MM.1S (cell line): ENCODE results near the gene KIRREL3.

ENCODE experiments used
- DNase-seq: peaks from one replicate; pipeline ENCODE4 v3.0.0-alpha.2; 2015
- H2AFZ ChIP-seq: fragments of 300-600 bp; sonication (generic); 2 replicates; pipeline ENCODE4 v1.6.0; 2016; ENCODE audit warnings: antibody characterized with exemption, low read length
- H3F3A ChIP-seq: fragments of 300-600 bp; sonication (generic); 2 replicates; pipeline ENCODE4 v1.6.1; 2016; ENCODE audit warnings: mild to moderate bottlenecking, antibody characterized with exemption, low read length, moderate library complexity, mixed read lengths; ENCODE audit not compliant: insufficient read depth
- H3K27ac ChIP-seq: fragments of 300-600 bp; sonication (generic); 2 replicates; pipeline ENCODE4 v1.5.1; 2016; ENCODE audit warnings: mild to moderate bottlenecking, low read length
- H3K27me3 ChIP-seq: fragments of 300-600 bp; sonication (generic); replicated peaks from 2 replicates; pipeline ENCODE4 v1.6.0; 2016; ENCODE audit warnings: low read length; ENCODE audit not compliant: insufficient read depth
- H3K36me3 ChIP-seq: fragments of 300-600 bp; sonication (generic); replicated peaks from 2 replicates; pipeline ENCODE4 v1.6.1; 2016; ENCODE audit warnings: mild to moderate bottlenecking, low read length, mixed read lengths; ENCODE audit not compliant: insufficient read depth
- H3K4me1 ChIP-seq: fragments of 300-600 bp; sonication (generic); 2 replicates; pipeline ENCODE4 v1.6.1; 2016; ENCODE audit warnings: low read length, mixed read lengths
- H3K4me2 ChIP-seq: fragments of 300-600 bp; sonication (generic); 2 replicates; pipeline ENCODE4 v1.6.0; 2016; ENCODE audit warnings: low read depth, low read length
- H3K4me3 ChIP-seq: fragments of 300-600 bp; sonication (generic); 2 replicates; pipeline ENCODE4 v1.5.1; 2016; ENCODE audit warnings: low read length, mixed read lengths
- H3K79me2 ChIP-seq: fragments of 300-600 bp; sonication (generic); 2 replicates; pipeline ENCODE4 v1.6.1; 2016; ENCODE audit warnings: mixed run types, low read length, mixed read lengths
- H3K9ac ChIP-seq: fragments of 300-600 bp; sonication (generic); 2 replicates; pipeline ENCODE4 v1.6.1; 2016; ENCODE audit warnings: low read length, mixed read lengths
- H3K9me2 ChIP-seq: fragments of 300-600 bp; sonication (generic); replicated peaks from 2 replicates; pipeline ENCODE4 v1.6.1; 2016; ENCODE audit warnings: mild to moderate bottlenecking, low read length, mixed read lengths; ENCODE audit not compliant: insufficient read depth
- H3K9me3 ChIP-seq: fragments of 300-600 bp; sonication (generic); replicated peaks from 2 replicates; pipeline ENCODE4 v1.6.1; 2016; ENCODE audit warnings: mild to moderate bottlenecking, low read length, mixed read lengths; ENCODE audit not compliant: insufficient read depth
- H4K20me1 ChIP-seq: fragments of 300-600 bp; sonication (generic); 2 replicates; pipeline ENCODE4 v1.6.1; 2016; ENCODE audit warnings: mild to moderate bottlenecking, low read length, moderate library complexity, mixed read lengths; ENCODE audit not compliant: insufficient read depth
- CTCF ChIP-seq: fragments of 300-600 bp; sonication (generic); IDR thresholded peaks from 2 replicates; pipeline ENCODE4 v1.5.1; 2016; ENCODE audit warnings: antibody characterized with exemption, low read length, mixed read lengths
- EZH2 ChIP-seq: fragments of 300-600 bp; sonication (generic); optimal IDR thresholded peaks from 2 replicates; pipeline ENCODE3; 2017; ENCODE audit warnings: low read depth, mild to moderate bottlenecking, antibody characterized with exemption, low read length, mixed read lengths
- EZH2phosphoT487 ChIP-seq: fragments of 300-600 bp; sonication (generic); IDR thresholded peaks from 2 replicates; pipeline ENCODE4 v1.6.1; 2018; ENCODE audit warnings: antibody characterized with exemption, low read length

KIRREL3 gene

GRCh38 chr11:126491092-126491491, 509.5 kb downstream of the KIRREL3 start:
- no peaks in the 10 kb centered on the region for H3K9me2 ChIP-seq
- no peak overlapping the region for H3K4me3 ChIP-seq
- DNase-seq, result peak; percentile 21
- no peaks in the 10 kb centered on the region for H3F3A ChIP-seq
- H3K4me2 ChIP-seq, result no peak overlapping the region
- no peaks in the 10 kb centered on the region for H4K20me1 ChIP-seq
- H3K27me3 ChIP-seq, result no peaks in the 10 kb centered on the region
- no peak for TF ChIP-seq CTCF
- no peak for TF ChIP-seq EZH2
- TF ChIP-seq EZH2phosphoT487, result no peak
- H3K27ac ChIP-seq, result no peak overlapping the region
- no peaks in the 10 kb centered on the region for H3K9me3 ChIP-seq
- H2AFZ ChIP-seq, result 0 out of 2 replicates have a peak overlapping the region, but pooled peaks have one; percentile 10
- H3K36me3 ChIP-seq, result no peaks in the 10 kb centered on the region
- no peaks in the 10 kb centered on the region for H3K79me2 ChIP-seq
- H3K4me1 ChIP-seq, result no peaks in the 10 kb centered on the region; the same call in 1 of the 2 replicates
- H3K9ac ChIP-seq, result no peak overlapping the region

- Histone ChIP-seq H3K9me2 (no peaks in the 10 kb centered on the region), H2AFZ (no peak overlapping the region), H3K4me2 (no peak overlapping the region), H3K9me3 (no peaks in the 10 kb centered on the region), H3K4me1 (no peaks in the 10 kb centered on the region; the same call in 1 of the 2 replicates), H3K79me2 (no peaks in the 10 kb centered on the region), H3K4me3 (no peak overlapping the region), H3K27me3 (no peaks in the 10 kb centered on the region), H3K27ac (no peak overlapping the region), H3K36me3 (no peaks in the 10 kb centered on the region), H3F3A (no peaks in the 10 kb centered on the region), H3K9ac (no peak overlapping the region), H4K20me1 (no peaks in the 10 kb centered on the region)
- no peak for TF ChIP-seq EZH2
- TF ChIP-seq CTCF, result no peak
- TF ChIP-seq EZH2phosphoT487, result no peak
- no peak for DNase-seq
Measured at GRCh38 chr11:126489836-126490660, 510.5 kb downstream of the KIRREL3 start.

- Histone ChIP-seq H3K27ac (no peak overlapping the region), H3K4me1 (no peaks in the 10 kb centered on the region; the same call in 1 of the 2 replicates), H3K4me2 (no peak overlapping the region)
Measured at GRCh38 chr11:126488591-126489370, 511.8 kb downstream of the KIRREL3 start.

More at GRCh38 chr11:126488591-126489370, 511.8 kb downstream of the KIRREL3 start:
- no peak for DNase-seq
- Histone ChIP-seq H2AFZ (no peak overlapping the region), H3K9ac (no peak overlapping the region), H3K9me2 (no peaks in the 10 kb centered on the region), H3K36me3 (no peaks in the 10 kb centered on the region), H3K9me3 (no peaks in the 10 kb centered on the region), H3K79me2 (no peaks in the 10 kb centered on the region), H4K20me1 (no peaks in the 10 kb centered on the region), H3K27me3 (no peaks in the 10 kb centered on the region), H3K4me3 (no peak overlapping the region), H3F3A (no peaks in the 10 kb centered on the region)
- TF ChIP-seq CTCF (no peak), EZH2 (no peak), EZH2phosphoT487 (no peak)
